ENCODE results near the gene IGFBP5.

DNA sequence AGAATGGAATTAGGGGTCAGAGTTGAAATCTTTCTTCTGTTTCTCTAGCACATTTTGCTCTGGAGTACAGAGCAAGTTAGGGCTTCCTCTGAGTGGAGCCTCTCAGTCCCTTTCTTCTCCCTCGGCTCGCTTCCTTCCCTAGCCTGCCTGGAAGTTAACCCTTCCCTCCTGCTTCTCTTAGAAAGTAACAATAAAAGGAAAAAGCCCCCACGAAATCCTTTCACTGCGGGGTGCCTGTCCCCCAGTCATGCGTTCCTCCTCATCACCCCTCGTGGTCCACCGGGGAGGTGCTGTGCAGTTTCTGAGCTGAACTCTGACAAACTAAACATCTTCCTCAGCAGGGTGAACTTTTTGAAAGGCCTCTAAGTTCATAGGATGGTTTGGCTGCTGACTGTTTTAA lies 60.2 kb downstream of the IGFBP5 start:
- TF ChIP-seq MIER1 (IDR thresholded peaks at IDR 0.05; ENCODE audit: low read depth) (no peak), BCL6 (CRISPR knock-in tag; IDR thresholded peaks at IDR 0.05) (no peak), JUNB (CRISPR knock-in tag; conservative IDR thresholded peaks at IDR 0.05) (no peak), POLR2AphosphoS5 (IDR thresholded peaks at IDR 0.05; ENCODE audit: control insufficient read depth, insufficient read depth, low read depth, low read length) (no peak), EZH2 (IDR thresholded peaks at IDR 0.05; ENCODE audit: borderline replicate concordance, low read depth, low read length) (no peak), YBX1 (IDR thresholded peaks at IDR 0.05) (no peak)
- TF ChIP-seq, protein P1, sequence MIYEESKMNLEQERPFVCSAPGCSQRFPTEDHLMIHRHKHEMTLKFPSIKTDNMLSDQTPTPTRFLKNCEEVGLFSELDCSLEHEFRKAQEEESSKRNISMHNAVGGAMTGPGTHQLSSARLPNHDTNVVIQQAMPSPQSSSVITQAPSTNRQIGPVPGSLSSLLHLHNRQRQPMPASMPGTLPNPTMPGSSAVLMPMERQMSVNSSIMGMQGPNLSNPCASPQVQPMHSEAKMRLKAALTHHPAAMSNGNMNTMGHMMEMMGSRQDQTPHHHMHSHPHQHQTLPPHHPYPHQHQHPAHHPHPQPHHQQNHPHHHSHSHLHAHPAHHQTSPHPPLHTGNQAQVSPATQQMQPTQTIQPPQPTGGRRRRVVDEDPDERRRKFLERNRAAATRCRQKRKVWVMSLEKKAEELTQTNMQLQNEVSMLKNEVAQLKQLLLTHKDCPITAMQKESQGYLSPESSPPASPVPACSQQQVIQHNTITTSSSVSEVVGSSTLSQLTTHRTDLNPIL (CRISPR knock-in tag; IDR thresholded peaks at IDR 0.05): no peak
- TF ChIP-seq, protein P2, sequence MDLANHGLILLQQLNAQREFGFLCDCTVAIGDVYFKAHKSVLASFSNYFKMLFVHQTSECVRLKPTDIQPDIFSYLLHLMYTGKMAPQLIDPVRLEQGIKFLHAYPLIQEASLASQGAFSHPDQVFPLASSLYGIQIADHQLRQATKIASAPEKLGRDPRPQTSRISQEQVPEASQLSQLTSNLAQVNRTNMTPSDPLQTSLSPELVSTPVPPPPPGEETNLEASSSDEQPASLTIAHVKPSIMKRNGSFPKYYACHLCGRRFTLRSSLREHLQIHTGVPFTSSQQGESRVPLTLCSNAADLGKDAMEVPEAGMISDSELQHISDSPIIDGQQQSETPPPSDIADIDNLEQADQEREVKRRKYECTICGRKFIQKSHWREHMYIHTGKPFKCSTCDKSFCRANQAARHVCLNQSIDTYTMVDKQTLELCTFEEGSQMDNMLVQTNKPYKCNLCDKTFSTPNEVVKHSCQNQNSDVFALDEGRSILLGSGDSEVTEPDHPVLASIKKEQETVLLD (IDR thresholded peaks at IDR 0.05): no peak
- TF ChIP-seq, protein P3, sequence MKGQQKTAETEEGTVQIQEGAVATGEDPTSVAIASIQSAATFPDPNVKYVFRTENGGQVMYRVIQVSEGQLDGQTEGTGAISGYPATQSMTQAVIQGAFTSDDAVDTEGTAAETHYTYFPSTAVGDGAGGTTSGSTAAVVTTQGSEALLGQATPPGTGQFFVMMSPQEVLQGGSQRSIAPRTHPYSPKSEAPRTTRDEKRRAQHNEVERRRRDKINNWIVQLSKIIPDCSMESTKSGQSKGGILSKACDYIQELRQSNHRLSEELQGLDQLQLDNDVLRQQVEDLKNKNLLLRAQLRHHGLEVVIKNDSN (CRISPR knock-in tag; IDR thresholded peaks at IDR 0.05): no peak
- TF ChIP-seq, protein P4, sequence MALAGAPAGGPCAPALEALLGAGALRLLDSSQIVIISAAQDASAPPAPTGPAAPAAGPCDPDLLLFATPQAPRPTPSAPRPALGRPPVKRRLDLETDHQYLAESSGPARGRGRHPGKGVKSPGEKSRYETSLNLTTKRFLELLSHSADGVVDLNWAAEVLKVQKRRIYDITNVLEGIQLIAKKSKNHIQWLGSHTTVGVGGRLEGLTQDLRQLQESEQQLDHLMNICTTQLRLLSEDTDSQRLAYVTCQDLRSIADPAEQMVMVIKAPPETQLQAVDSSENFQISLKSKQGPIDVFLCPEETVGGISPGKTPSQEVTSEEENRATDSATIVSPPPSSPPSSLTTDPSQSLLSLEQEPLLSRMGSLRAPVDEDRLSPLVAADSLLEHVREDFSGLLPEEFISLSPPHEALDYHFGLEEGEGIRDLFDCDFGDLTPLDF (CRISPR knock-in tag; IDR thresholded peaks at IDR 0.05): no peak

Measured in K562 (cell line).